ENCODE measurements around the gene TIMP3.

DNA sequence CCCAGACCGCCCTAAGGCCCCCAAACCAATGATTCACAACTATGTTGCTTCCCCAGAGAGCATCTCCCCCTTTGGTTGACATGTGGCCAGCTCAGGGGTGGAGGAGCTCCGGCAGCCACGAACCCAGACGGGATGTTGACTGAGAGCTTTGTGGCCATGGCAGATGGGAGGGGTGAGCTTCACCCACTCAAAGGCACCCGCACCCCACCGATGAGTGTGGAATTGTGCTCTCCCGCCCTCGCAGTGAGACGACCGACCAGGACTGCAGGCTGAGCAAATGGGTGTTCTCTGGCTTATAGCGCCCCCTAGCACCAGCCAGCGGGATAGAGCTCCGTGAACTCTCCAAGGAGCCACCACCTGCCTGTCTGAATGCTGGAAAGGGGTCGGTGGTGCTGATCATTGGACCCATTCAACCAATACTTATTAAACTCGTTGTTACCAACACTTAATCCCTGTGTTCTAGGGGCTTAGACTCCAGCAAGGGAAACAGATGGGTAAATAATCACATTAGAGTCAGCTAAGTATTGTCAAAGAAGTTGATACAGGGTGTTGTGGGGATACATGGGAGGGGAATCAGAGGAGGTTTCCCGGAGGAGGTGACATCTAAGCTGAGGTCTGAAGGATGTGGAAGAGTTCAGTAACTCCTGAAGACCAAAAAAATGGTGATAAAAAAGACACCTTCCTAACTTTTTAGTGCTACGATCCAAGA, 4.5 kb upstream of the TIMP3 start:
- TF ChIP-seq EZH2phosphoT487 (IDR thresholded peaks at IDR 0.05; ENCODE audit: low read length), result no peak
- TF ChIP-seq, protein P1, sequence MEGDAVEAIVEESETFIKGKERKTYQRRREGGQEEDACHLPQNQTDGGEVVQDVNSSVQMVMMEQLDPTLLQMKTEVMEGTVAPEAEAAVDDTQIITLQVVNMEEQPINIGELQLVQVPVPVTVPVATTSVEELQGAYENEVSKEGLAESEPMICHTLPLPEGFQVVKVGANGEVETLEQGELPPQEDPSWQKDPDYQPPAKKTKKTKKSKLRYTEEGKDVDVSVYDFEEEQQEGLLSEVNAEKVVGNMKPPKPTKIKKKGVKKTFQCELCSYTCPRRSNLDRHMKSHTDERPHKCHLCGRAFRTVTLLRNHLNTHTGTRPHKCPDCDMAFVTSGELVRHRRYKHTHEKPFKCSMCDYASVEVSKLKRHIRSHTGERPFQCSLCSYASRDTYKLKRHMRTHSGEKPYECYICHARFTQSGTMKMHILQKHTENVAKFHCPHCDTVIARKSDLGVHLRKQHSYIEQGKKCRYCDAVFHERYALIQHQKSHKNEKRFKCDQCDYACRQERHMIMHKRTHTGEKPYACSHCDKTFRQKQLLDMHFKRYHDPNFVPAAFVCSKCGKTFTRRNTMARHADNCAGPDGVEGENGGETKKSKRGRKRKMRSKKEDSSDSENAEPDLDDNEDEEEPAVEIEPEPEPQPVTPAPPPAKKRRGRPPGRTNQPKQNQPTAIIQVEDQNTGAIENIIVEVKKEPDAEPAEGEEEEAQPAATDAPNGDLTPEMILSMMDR (IDR thresholded peaks at IDR 0.05; ENCODE audit: low read length), result peak; percentile 93
- no peak for TF ChIP-seq EZH2 (optimal IDR thresholded peaks at IDR 0.05; ENCODE audit: low read depth, low read length)

All from MM.1S (cell line).